HCT116 (cell line): ENCODE results near the gene TNRC6C. TPM values are rescaled to one million over a fixed set of nuclear protein-coding genes. Genes with fewer than 3 reads are reported as not detected.

Source experiments
- ATAC-seq: fragments of 200-7000 bp; cut with Tn5 transposase; 2 replicates; pipeline ENCODE4 v1.9.1; 2020; ENCODE audit warnings: mild to moderate bottlenecking, moderate library complexity
- BruUV-seq: library from RNA; stranded (reverse); fragments of 400-500 nt; replicated peaks from 2 replicates; lab custom pipeline; 2021; lab: Mats Ljungman, UMichigan
- CTCF ChIA-PET: fragments of 300-600 bp; sonication (Branson Sonifier 250); formaldehyde crosslinking; loops from one replicate; lab custom pipeline; 2021; ENCODE audit warnings: antibody characterized with exemption; lab: Charles Lee
- POLR2A ChIA-PET: fragments of 300-600, 350-600 bp; sonication (Branson Sonifier 250); formaldehyde crosslinking; loops from one replicate; lab custom pipeline; 2021; ENCODE audit warnings: antibody characterized with exemption; lab: Charles Lee
- RAD21 ChIA-PET, 2 experiments: fragments of 300-600 bp; sonication (Branson Sonifier 250); formaldehyde crosslinking; loops; one replicate each; lab custom pipeline; 2023; ENCODE audit warnings: low total read pairs in 2 of 2; ENCODE audit not compliant: uncharacterized antibody in 2 of 2, unreplicated experiment in 2 of 2, low non-redundant PET in 1 of 2; lab: Charles Lee
- DNase-seq: peaks from one replicate; pipeline ENCODE4 v3.0.0-alpha.2; 2010; ENCODE audit warnings: low read depth, low spot score
- H2AFZ ChIP-seq: fragments of 200-600 bp; shearing (Covaris generic), sonication (generic); 2 replicates; pipeline ENCODE4 v1.6.1; 2017; ENCODE audit warnings: low read depth, mixed run types, mixed read lengths, antibody characterized with exemption, low read length; ENCODE audit not compliant: poor library complexity, severe bottlenecking
- H3K27ac ChIP-seq: 2 replicates; pipeline ENCODE4 v1.5.1; 2012; ENCODE audit warnings: low read depth, low read length
- H3K27me3 ChIP-seq: fragments of 200-600 bp; sonication (generic); 2 replicates; pipeline ENCODE4 v1.6.1; 2016; ENCODE audit warnings: mixed run types, low read length, mixed read lengths; ENCODE audit not compliant: insufficient read depth
- H3K36me3 ChIP-seq, 2 experiments: fragments of 200-500 bp in 1 of 2; fragments of 200-600 bp in 1 of 2; sonication (Bioruptor generic) in 1 of 2; sonication (generic) in 1 of 2; 2 replicates each; pipeline versions ENCODE4 v1.5.1 to v1.6.1; 2014 to 2016; ENCODE audit warnings: low read length in 2 of 2, inconsistent platforms in 1 of 2, mixed read lengths in 1 of 2, mixed run types in 1 of 2; ENCODE audit not compliant: insufficient read depth in 2 of 2, control insufficient read depth in 1 of 2
- H3K4me1 ChIP-seq, 2 experiments: fragments of 200-600 bp in 1 of 2; sonication (generic) in 1 of 2; 2 replicates each; pipeline versions ENCODE4 v1.5.1 to v1.6.1; 2012 to 2017; ENCODE audit warnings: low read length in 2 of 2, inconsistent platforms in 1 of 2, mild to moderate bottlenecking in 1 of 2, mixed read lengths in 1 of 2, mixed run types in 1 of 2, moderate library complexity in 1 of 2; ENCODE audit not compliant: insufficient read depth in 2 of 2, control insufficient read depth in 1 of 2
- H3K4me2 ChIP-seq: fragments of 200-600 bp; sonication (generic); 2 replicates; pipeline ENCODE4 v1.6.1; 2017; ENCODE audit warnings: mixed run types, low read length, mixed read lengths
- H3K4me3 ChIP-seq, 2 experiments: fragments of 200-600 bp in 1 of 2; sonication (generic) in 1 of 2; replicated peaks in 1 of 2; 2 replicates each; pipeline ENCODE4 v1.5.1; 2011 to 2016; ENCODE audit warnings: low read length in 2 of 2, control low read depth in 1 of 2, low read depth in 1 of 2, mild to moderate bottlenecking in 1 of 2, mixed read lengths in 1 of 2, mixed run types in 1 of 2
- H3K79me2 ChIP-seq: fragments of 200-600 bp; sonication (generic); 2 replicates; pipeline ENCODE4 v1.6.1; 2017; ENCODE audit warnings: mild to moderate bottlenecking, mixed run types, low read length, moderate library complexity, mixed read lengths; ENCODE audit not compliant: insufficient read depth
- H3K9ac ChIP-seq: fragments of 200-600 bp; sonication (generic); 2 replicates; pipeline ENCODE4 v1.6.1; 2016; ENCODE audit warnings: low read length, mixed read lengths
- H3K9me2 ChIP-seq: fragments of 200-600 bp; sonication (generic), shearing (Covaris generic); 2 replicates; pipeline ENCODE4 v1.6.1; 2017; ENCODE audit warnings: mixed run types, mild to moderate bottlenecking, moderate library complexity; ENCODE audit not compliant: insufficient read depth
- H3K9me3 ChIP-seq, 2 experiments: fragments of 200-500 bp in 1 of 2; fragments of 200-600 bp in 1 of 2; sonication (Bioruptor generic) in 1 of 2; sonication (generic) in 1 of 2; 2 replicates each; pipeline ENCODE4 v1.6.1; 2014 to 2017; ENCODE audit warnings: low read length in 2 of 2, mixed read lengths in 2 of 2, inconsistent platforms in 1 of 2, low read depth in 1 of 2, mild to moderate bottlenecking in 1 of 2, mixed run types in 1 of 2, moderate library complexity in 1 of 2; ENCODE audit not compliant: control insufficient read depth in 1 of 2, insufficient read depth in 1 of 2
- H4K20me1 ChIP-seq: fragments of 200-600 bp; sonication (generic), shearing (Covaris generic); 2 replicates; pipeline ENCODE4 v1.6.1; 2017; ENCODE audit warnings: mixed run types, mild to moderate bottlenecking, moderate library complexity; ENCODE audit not compliant: insufficient read depth
- ATF3 ChIP-seq: IDR thresholded peaks from 2 replicates; pipeline ENCODE4 v1.6.1; 2012
- CBX3 ChIP-seq: IDR thresholded peaks from 2 replicates; pipeline ENCODE4 v1.6.1; 2012; ENCODE audit warnings: low read depth
- CEBPB ChIP-seq: IDR thresholded peaks from 2 replicates; pipeline ENCODE4 v1.6.1; 2012; ENCODE audit warnings: low read depth
- CTCF ChIP-seq, 3 experiments: fragments of 200-600 bp in 1 of 3; sonication (generic) in 1 of 3; IDR thresholded peaks in 2 of 3; conservative IDR thresholded peaks in 1 of 3; 2 replicates each; pipeline ENCODE4 v1.5.1; 2012 to 2017; ENCODE audit warnings: low read depth in 2 of 3, low read length in 2 of 3, antibody characterized with exemption in 1 of 3, borderline replicate concordance in 1 of 3, control low read depth in 1 of 3, mild to moderate bottlenecking in 1 of 3, mixed read lengths in 1 of 3, mixed run types in 1 of 3, moderate library complexity in 1 of 3; ENCODE audit not compliant: insufficient read depth in 1 of 3
- EGR1 ChIP-seq: IDR thresholded peaks from 2 replicates; pipeline ENCODE4 v1.6.1; 2012; ENCODE audit warnings: low read depth
- ELF1 ChIP-seq: IDR thresholded peaks from 2 replicates; pipeline ENCODE4 v1.6.1; 2012; ENCODE audit warnings: low read depth, borderline replicate concordance
- EZH2 ChIP-seq: fragments of 200-600 bp; sonication (generic); IDR thresholded peaks from 2 replicates; pipeline ENCODE4 v1.6.1; 2017; ENCODE audit warnings: antibody characterized with exemption, mixed run types
- EZH2phosphoT487 ChIP-seq: fragments of 200-600 bp; IDR thresholded peaks from 2 replicates; pipeline ENCODE4 v1.6.1; 2018; ENCODE audit warnings: antibody characterized with exemption, borderline replicate concordance
- FOSL1 ChIP-seq: IDR thresholded peaks from 2 replicates; pipeline ENCODE4 v1.6.1; 2012; ENCODE audit warnings: low read depth
- JUND ChIP-seq: IDR thresholded peaks from 2 replicates; pipeline ENCODE4 v1.6.1; 2012
- POLR2AphosphoS5 ChIP-seq: IDR thresholded peaks from 2 replicates; pipeline ENCODE4 v1.6.1; 2011; ENCODE audit warnings: mild to moderate bottlenecking, low read depth, low read length, moderate library complexity
- RAD21 ChIP-seq: IDR thresholded peaks from 2 replicates; pipeline ENCODE4 v1.6.1; 2012; ENCODE audit warnings: low read depth, mild to moderate bottlenecking
- REST ChIP-seq: IDR thresholded peaks from 2 replicates; pipeline ENCODE4 v1.6.1; 2012; ENCODE audit warnings: low read depth
- SIN3A ChIP-seq: IDR thresholded peaks from 2 replicates; pipeline ENCODE4 v1.6.1; 2012; ENCODE audit warnings: low read depth
- SP1 ChIP-seq: IDR thresholded peaks from 2 replicates; pipeline ENCODE4 v1.6.1; 2012; ENCODE audit warnings: low read depth
- TCF7L2 ChIP-seq: IDR thresholded peaks from 2 replicates; pipeline ENCODE4 v1.7.0; 2011; ENCODE audit warnings: borderline replicate concordance, inconsistent platforms; ENCODE audit not compliant: insufficient read depth, insufficient read length; ENCODE audit errors: extremely low read depth
- YY1 ChIP-seq: IDR thresholded peaks from 2 replicates; pipeline ENCODE4 v1.6.1; 2011; ENCODE audit warnings: low read length, low read depth, moderate library complexity, mild to moderate bottlenecking; ENCODE audit not compliant: insufficient replicate concordance; ENCODE audit errors: extremely low read depth
- ZFX ChIP-seq: fragments of 450-650 bp; IDR thresholded peaks from 2 replicates; pipeline ENCODE4 v1.6.1; 2017
- intact Hi-C: fragments of 100-400 bp; cut with micrococcal nuclease; formaldehyde crosslinking; loops from 2 replicates; pipeline ENCODE4 v1.10.0; 2022
- total RNA-seq: library from RNA; stranded (reverse); gene quantifications from one replicate; pipeline ENCODE4 v1.2.1, GENCODE V29; 2021; ENCODE audit not compliant: unreplicated experiment
- TF ChIP-seq, protein P1 (sequence below): IDR thresholded peaks from 2 replicates; pipeline ENCODE4 v1.6.1; 2012
- TF ChIP-seq, protein P2 (sequence below): IDR thresholded peaks from 2 replicates; pipeline ENCODE4 v1.6.1; 2011; ENCODE audit warnings: mild to moderate bottlenecking, low read length, moderate library complexity; ENCODE audit not compliant: insufficient replicate concordance; ENCODE audit errors: extremely low read depth

The TNRC6C gene
- total RNA-seq, 1 experiment from 2014 or later = 23.4 TPM

DNA sequence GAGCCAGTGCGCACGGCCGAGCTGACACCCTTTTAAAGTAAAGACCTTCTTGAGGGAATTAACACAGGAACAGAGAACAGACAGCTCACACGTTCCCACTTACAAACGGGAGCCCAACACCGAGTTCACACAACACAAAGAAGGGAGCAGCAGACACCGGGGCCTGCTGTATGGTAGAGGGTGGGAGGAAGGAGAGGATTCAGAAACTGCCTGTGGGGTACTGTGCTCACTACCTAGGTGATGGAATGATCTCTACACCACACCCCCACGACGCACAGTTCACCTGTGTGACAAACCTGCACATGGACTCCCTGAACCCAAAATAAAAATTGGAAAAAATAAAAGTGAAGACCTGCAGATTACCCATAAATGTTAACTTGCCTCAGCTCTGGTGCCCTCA is 137.6 kb downstream of the TNRC6C start:
- ATAC-seq (no peak), DNase-seq (no peak)
- Histone ChIP-seq H3K4me1 (no peaks in the 10 kb centered on the region), H2AFZ (no peak overlapping the region), H3K27me3 (no peaks in the 10 kb centered on the region), H3K9me3 (no peaks in the 10 kb centered on the region; a peak in 1 of 4 replicates), H3K36me3 (peaks cover 17 to 32% of the 10 kb centered on the region in 2 experiments; a peak in 3 of 4 replicates), H4K20me1 (no peaks in the 10 kb centered on the region), H3K9me2 (no peaks in the 10 kb centered on the region), H3K9ac (no peak overlapping the region), H3K4me3 (no peak overlapping the region), H3K27ac (no peak overlapping the region), H3K79me2 (no peaks in the 10 kb centered on the region), H3K4me2 (no peak overlapping the region)
- ChIA-PET CTCF (interaction anchor here (3.8 kb wide), 1 partner anchor 11 kb away, joined by 21 read pairs; no protein-coding TSS in a partner anchor), RAD21 (interaction anchor here in 1 of 2 experiments (0.6 kb wide), 1 partner anchor 45 kb away, joined by 4 read pairs; no protein-coding TSS in a partner anchor), POLR2A (no interaction called here)
- no peak for TF ChIP-seq JUND
- no peak for TF ChIP-seq YY1
- TF ChIP-seq CTCF (IDR thresholded peaks at IDR 0.05 in 2 of 3, conservative IDR thresholded peaks at IDR 0.05 in 1 of 3; ENCODE audit: borderline replicate concordance in 1 of 3, insufficient read depth in 1 of 3, low read depth in 2 of 3, low read length in 2 of 3) = no peak
- no peak for TF ChIP-seq FOSL1
- no peak for TF ChIP-seq EZH2
- TF ChIP-seq, protein P1, sequence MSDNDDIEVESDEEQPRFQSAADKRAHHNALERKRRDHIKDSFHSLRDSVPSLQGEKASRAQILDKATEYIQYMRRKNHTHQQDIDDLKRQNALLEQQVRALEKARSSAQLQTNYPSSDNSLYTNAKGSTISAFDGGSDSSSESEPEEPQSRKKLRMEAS = no peak
- TF ChIP-seq POLR2AphosphoS5 = no peak
- no peak for TF ChIP-seq ELF1
- TF ChIP-seq RAD21 = no peak
- TF ChIP-seq SP1 = no peak
- no peak for TF ChIP-seq SIN3A
- no peak for TF ChIP-seq ATF3
- TF ChIP-seq, protein P2, sequence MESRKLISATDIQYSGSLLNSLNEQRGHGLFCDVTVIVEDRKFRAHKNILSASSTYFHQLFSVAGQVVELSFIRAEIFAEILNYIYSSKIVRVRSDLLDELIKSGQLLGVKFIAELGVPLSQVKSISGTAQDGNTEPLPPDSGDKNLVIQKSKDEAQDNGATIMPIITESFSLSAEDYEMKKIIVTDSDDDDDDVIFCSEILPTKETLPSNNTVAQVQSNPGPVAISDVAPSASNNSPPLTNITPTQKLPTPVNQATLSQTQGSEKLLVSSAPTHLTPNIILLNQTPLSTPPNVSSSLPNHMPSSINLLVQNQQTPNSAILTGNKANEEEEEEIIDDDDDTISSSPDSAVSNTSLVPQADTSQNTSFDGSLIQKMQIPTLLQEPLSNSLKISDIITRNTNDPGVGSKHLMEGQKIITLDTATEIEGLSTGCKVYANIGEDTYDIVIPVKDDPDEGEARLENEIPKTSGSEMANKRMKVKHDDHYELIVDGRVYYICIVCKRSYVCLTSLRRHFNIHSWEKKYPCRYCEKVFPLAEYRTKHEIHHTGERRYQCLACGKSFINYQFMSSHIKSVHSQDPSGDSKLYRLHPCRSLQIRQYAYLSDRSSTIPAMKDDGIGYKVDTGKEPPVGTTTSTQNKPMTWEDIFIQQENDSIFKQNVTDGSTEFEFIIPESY = no peak
- TF ChIP-seq CBX3 = no peak
- TF ChIP-seq REST = no peak
- TF ChIP-seq EGR1 = no peak
- TF ChIP-seq ZFX = no peak
- no peak for TF ChIP-seq TCF7L2
- no peak for TF ChIP-seq EZH2phosphoT487
- TF ChIP-seq CEBPB = no peak
- intact Hi-C loops = no loop called here
- BruUV-seq = no TSS peak
